GM12878 (cell line): ENCODE measurements around the gene RGS6.

Experiments used
- CHD1 ChIP-seq: IDR thresholded peaks from 2 replicates; pipeline ENCODE4 v1.6.1; 2012; ENCODE audit warnings: low read depth, low read length, improper control_type of control experiment
- POLR2A ChIP-seq: IDR thresholded peaks from 2 replicates; pipeline ENCODE4 v1.6.1; 2011; ENCODE audit warnings: low read depth, mild to moderate bottlenecking, low read length
- SREBF2 ChIP-seq: IDR thresholded peaks from 2 replicates; pipeline ENCODE4 v1.6.1; 2012; ENCODE audit warnings: mild to moderate bottlenecking, low read length
- TF ChIP-seq, protein P1 (sequence below): IDR thresholded peaks from 2 replicates; pipeline ENCODE4 v1.6.1; 2011; ENCODE audit warnings: mild to moderate bottlenecking, low read depth, low read length, moderate library complexity; ENCODE audit not compliant: insufficient replicate concordance

DNA sequence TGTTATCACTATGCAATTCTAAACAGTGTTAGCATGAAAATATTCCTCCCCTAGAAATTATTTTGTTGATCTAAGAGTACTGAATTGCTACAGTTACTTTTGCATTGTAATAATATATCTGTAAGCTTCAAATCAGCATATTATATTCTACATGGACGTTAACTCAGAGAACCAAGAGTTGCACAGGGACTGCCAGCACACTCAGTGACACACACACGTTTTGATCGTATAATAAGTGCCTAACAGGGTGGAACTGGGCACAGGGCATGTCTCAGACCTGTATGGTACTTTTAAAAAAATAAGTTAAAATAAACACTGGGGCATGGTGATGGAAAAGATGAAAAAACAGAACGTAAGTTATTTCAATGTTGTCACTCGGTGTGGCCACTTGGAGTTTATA lies 451.6 kb downstream of the RGS6 start:
- TF ChIP-seq POLR2A (no peak), CHD1 (no peak), SREBF2 (no peak)
- TF ChIP-seq, protein P1, sequence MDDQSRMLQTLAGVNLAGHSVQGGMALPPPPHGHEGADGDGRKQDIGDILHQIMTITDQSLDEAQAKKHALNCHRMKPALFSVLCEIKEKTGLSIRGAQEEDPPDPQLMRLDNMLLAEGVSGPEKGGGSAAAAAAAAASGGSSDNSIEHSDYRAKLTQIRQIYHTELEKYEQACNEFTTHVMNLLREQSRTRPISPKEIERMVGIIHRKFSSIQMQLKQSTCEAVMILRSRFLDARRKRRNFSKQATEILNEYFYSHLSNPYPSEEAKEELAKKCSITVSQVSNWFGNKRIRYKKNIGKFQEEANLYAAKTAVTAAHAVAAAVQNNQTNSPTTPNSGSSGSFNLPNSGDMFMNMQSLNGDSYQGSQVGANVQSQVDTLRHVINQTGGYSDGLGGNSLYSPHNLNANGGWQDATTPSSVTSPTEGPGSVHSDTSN = no peak
